Hematopoietic multipotent progenitor cell treated with erythropoietin and hydrocortisone succinate and interleukin-3 and kit ligand, for 4 days (in vitro differentiated cells): Measurements from ENCODE around the gene SUZ12.
"Not testable (repeated sequence)": the region's sequence is repeated elsewhere in the genome, so short reads cannot be mapped to it uniquely, and the experiment has no call there.

Experiments used
- DNase-seq: peaks from one replicate; pipeline ENCODE4 v3.0.0-alpha.2; 2015

The SUZ12 gene

GRCh38 chr17:32042266-32042665, 105.5 kb downstream of the SUZ12 start:
- DNase-seq = not testable (repeated sequence)

GRCh38 chr17:32045611-32046010, 108.8 kb downstream of the SUZ12 start:
- DNase-seq = not testable (repeated sequence)

- not testable (repeated sequence) for DNase-seq
Observed at GRCh38 chr17:32047663-32048062, 110.9 kb downstream of the SUZ12 start.
